ENCODE measurements around the gene METTL24.

DNA sequence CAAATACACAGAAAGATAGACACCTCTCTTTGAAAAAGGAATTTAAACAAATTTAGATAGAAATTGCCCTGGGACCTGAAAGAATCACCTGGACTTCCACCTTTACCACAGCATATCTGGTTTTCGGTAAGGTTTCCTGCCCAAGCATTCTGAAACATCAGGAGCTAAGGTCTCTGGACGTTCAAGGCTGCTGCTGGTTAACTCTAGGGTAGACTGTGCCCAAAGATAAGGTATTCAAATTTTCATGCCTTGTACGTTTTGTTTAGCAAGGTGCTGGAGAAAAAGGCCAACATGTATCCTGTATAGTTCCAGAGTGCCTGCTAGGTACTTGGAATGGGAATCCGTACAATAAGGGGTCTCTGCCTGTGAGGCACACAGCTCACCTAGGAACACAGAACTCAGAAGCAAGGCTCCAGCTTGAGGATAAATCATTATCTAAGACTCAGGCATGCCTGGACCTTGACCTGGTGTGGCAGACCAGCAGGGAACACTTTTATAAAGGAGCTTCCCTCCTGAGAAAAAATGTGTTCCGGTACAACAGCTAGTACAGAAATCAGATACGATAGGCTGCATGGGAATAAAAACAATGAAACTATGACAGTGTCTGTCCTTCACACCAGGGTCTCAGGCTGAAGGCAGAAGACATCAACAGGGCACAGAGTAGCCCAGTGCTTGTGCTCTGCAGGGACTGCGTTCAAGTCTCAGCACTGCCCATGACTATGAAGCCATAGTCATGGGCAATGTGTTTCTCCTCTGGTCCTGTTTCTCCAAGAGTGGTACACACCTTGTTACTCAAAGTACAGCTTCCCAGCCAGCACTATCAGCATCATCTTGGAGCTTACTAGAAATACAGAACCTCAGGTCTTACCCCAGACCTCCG is 70.4 kb downstream of the METTL24 start:
- TF ChIP-seq, protein P1, sequence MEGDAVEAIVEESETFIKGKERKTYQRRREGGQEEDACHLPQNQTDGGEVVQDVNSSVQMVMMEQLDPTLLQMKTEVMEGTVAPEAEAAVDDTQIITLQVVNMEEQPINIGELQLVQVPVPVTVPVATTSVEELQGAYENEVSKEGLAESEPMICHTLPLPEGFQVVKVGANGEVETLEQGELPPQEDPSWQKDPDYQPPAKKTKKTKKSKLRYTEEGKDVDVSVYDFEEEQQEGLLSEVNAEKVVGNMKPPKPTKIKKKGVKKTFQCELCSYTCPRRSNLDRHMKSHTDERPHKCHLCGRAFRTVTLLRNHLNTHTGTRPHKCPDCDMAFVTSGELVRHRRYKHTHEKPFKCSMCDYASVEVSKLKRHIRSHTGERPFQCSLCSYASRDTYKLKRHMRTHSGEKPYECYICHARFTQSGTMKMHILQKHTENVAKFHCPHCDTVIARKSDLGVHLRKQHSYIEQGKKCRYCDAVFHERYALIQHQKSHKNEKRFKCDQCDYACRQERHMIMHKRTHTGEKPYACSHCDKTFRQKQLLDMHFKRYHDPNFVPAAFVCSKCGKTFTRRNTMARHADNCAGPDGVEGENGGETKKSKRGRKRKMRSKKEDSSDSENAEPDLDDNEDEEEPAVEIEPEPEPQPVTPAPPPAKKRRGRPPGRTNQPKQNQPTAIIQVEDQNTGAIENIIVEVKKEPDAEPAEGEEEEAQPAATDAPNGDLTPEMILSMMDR (IDR thresholded peaks at IDR 0.05): no peak
- no peak for TF ChIP-seq POLR2A (IDR thresholded peaks at IDR 0.05)
- no peak for TF ChIP-seq EP300 (IDR thresholded peaks at IDR 0.05)

All from ovary (tissue), 3 donors.